Astrocyte of the cerebellum (primary cell): ENCODE measurements around the gene SLC12A9.
"Not testable (repeated sequence)": the region's sequence is repeated elsewhere in the genome, so short reads cannot be mapped to it uniquely, and the experiment has no call there.

Experiments
- DNase-seq: peaks from one replicate; pipeline ENCODE4 v3.0.0-alpha.2; 2011; ENCODE audit warnings: low read depth
- H3K4me3 ChIP-seq: 2 replicates; pipeline ENCODE4 v1.5.1; 2011; ENCODE audit warnings: mild to moderate bottlenecking, low read depth, low read length, moderate library complexity
- in situ Hi-C: cut with HindIII; loops from 2 replicates; pipeline ENCODE4 v1.10.0; 2017; ENCODE audit warnings: low sequenced_read_pairs
- TF ChIP-seq, protein P1 (sequence below): IDR thresholded peaks from 2 replicates; pipeline ENCODE4 v1.5.1; 2012; ENCODE audit warnings: low read length, low read depth, moderate library complexity, mild to moderate bottlenecking; ENCODE audit errors: missing control alignments

The SLC12A9 gene, protein sequence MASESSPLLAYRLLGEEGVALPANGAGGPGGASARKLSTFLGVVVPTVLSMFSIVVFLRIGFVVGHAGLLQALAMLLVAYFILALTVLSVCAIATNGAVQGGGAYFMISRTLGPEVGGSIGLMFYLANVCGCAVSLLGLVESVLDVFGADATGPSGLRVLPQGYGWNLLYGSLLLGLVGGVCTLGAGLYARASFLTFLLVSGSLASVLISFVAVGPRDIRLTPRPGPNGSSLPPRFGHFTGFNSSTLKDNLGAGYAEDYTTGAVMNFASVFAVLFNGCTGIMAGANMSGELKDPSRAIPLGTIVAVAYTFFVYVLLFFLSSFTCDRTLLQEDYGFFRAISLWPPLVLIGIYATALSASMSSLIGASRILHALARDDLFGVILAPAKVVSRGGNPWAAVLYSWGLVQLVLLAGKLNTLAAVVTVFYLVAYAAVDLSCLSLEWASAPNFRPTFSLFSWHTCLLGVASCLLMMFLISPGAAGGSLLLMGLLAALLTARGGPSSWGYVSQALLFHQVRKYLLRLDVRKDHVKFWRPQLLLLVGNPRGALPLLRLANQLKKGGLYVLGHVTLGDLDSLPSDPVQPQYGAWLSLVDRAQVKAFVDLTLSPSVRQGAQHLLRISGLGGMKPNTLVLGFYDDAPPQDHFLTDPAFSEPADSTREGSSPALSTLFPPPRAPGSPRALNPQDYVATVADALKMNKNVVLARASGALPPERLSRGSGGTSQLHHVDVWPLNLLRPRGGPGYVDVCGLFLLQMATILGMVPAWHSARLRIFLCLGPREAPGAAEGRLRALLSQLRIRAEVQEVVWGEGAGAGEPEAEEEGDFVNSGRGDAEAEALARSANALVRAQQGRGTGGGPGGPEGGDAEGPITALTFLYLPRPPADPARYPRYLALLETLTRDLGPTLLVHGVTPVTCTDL

DNA sequence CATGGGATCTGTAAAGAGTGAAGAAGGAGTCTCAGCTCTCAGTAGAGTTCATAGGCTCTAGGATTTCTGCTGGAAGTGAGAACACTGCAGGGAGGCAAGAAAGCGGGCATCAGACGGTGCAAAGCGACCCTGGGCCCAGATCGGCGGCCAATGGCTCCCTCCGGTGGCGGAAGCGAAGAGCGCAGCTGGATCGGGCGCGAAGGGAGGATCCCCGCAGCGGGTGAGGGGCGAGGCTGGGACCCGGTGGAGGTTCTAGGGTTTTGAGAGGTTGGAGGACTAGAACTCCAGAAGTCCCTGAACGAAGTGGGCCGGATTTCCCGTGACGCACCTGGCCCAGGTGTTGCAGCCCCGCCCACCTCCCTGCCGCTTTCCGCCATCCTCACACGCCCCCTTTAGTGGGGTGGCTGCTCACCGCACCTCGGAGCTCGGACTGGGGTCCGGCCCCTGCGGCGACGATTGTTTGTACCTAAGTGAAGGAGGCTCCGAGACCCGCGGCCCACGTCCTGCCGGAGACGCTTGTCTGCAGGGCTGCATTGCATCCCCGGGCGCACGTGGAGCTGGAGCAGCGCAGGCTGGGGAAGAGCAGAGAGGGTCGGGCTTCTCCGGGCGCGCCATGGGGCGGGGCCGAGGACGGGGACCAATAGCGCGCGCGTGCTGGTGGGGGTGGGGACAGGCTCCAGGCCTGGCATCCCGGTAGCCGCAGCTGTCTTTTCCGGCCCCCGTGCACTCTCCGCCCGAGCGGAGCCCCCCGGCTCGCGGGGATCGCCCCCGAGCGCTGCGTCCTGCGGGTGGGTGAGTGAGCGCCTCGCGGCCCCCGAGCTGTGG lies at the start of gene SLC12A9:
SLC12A9 (plus strand) TSS at position 666 of the 825 bp plus-strand sequence. CDS start 1,485 bp downstream, outside the sequence.
- TF ChIP-seq, protein P1, sequence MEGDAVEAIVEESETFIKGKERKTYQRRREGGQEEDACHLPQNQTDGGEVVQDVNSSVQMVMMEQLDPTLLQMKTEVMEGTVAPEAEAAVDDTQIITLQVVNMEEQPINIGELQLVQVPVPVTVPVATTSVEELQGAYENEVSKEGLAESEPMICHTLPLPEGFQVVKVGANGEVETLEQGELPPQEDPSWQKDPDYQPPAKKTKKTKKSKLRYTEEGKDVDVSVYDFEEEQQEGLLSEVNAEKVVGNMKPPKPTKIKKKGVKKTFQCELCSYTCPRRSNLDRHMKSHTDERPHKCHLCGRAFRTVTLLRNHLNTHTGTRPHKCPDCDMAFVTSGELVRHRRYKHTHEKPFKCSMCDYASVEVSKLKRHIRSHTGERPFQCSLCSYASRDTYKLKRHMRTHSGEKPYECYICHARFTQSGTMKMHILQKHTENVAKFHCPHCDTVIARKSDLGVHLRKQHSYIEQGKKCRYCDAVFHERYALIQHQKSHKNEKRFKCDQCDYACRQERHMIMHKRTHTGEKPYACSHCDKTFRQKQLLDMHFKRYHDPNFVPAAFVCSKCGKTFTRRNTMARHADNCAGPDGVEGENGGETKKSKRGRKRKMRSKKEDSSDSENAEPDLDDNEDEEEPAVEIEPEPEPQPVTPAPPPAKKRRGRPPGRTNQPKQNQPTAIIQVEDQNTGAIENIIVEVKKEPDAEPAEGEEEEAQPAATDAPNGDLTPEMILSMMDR, result peak; percentile 83
- peak; percentile 65 for DNase-seq
- in situ Hi-C loops, result no loop called here
- peak within 1 kb of the TSS; percentile 63 for H3K4me3 ChIP-seq

DNA sequence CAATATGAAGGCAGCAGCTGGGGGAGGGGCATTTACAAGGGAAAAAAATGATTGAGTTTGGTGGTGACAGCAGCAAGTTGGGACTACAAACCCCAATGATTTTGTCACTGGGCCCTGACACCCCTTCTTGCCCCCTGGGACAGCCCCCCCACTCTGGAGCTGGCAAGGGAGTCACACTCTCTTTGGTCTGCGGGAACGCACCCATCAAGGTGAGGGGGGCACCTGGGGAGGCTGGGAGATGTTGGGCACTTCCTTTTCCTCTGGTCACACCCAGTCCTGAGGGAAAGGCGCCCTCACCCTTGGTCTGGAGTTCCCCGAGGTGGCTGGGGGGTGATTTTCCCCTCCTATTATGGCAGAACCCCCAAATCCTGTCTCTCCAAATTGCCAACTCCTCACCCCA lies 49.6 kb upstream of the SLC12A9 start:
- H3K4me3 ChIP-seq, result no peak overlapping the region
- TF ChIP-seq, protein P1, result no peak
- in situ Hi-C loops, result no loop called here
- DNase-seq, result no peak

DNA sequence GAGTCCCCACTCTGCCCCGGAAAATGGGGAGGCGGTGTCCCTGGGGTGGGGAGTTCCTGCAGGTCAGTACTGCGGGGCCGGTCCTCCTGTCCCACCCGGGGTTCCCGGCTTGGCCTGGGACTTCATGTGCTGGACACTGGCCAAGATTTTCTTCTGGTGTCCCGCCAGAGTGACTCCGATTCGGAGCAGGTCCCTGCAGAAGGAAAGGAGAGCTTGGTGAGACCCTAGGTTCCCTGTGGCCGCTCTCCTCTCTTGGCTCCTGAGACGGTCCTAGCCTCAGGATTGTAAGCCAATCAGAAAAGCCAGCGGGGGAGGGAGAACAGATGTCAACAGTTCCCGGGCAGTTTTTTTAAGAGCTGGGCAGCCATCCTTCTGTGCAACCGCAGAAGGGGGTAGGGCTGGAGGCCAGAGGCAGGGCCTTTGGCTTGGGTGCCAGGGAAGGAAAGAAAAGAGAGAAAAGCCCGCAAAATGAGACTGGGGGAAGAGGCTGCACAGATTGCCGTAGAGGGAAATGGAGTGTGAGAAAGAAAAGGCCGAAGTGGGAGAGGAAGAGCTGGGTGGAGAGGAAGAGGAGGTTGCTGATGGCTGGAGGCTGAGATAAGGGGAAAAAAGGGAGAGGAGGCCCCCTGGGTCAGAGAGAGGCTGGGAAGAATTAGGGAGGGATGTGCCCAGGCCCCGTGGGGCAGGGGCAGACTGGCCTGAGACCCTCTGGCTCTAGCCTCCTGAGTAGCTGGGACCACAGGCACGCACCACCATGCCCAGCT lies 48.9 kb upstream of the SLC12A9 start:
- peak; percentile 84 for DNase-seq
- in situ Hi-C loops, result no loop called here
- TF ChIP-seq, protein P1, result no peak
- no peak overlapping the region for H3K4me3 ChIP-seq

DNA sequence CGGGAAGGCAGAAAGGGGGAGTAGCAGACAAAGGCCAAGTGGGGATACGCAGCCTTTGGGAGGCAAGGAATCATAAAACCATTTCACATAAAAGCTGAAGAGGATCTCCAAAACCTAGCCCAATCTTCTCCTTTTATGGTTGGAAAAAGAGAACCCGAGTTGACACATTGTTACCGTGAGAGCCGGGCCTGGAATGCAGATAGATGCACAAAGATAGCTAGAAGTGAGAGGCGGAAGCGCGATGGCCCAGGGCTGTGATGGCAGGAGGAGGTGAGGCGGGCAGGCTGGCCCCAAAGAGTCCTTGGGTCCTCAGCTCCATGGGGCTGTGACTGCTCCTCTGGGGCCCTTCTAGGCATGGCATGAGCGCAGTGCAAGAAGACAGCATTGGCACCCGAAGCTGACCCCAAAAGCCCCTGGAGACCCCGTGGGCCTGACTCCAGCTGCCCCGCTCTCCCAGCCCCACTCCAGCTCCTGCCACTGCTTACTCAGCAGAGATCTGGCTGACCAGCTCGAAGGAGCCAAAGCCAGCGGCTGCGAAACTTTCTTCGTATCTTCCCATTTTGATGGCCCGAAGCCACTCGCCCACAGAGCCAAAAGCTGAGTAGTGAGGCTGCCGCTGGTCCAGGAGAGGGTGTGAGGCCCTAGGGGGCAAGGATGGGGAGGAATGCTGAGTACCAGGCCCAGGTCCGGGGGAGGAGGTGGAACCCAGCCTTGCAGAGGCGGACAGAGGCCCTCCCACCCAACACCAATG lies 47.7 kb upstream of the SLC12A9 start:
- TF ChIP-seq, protein P1, result no peak
- DNase-seq, result no peak
- no peak overlapping the region for H3K4me3 ChIP-seq
- in situ Hi-C loops, result no loop called here

DNA sequence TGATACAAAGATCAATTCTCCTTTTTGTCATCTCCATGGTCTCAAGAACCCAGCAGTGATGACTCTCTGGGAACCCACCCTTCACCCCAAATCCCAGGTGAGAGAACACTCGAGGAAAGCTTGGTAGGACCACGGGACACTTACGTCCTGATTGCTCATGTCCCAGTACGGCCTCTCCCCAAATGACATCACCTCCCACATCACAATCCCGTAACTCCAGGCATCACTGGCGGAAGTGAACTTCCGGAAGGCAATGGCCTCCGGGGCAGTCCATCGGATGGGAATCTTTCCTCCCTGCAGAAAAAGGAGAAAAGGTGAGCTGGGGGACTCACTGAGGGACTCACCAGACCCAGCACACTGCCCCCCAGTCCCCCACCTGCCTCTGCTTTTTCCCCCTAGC lies 46.2 kb upstream of the SLC12A9 start:
- DNase-seq, result no peak
- TF ChIP-seq, protein P1, result no peak
- in situ Hi-C loops, result no loop called here
- no peak overlapping the region for H3K4me3 ChIP-seq

DNA sequence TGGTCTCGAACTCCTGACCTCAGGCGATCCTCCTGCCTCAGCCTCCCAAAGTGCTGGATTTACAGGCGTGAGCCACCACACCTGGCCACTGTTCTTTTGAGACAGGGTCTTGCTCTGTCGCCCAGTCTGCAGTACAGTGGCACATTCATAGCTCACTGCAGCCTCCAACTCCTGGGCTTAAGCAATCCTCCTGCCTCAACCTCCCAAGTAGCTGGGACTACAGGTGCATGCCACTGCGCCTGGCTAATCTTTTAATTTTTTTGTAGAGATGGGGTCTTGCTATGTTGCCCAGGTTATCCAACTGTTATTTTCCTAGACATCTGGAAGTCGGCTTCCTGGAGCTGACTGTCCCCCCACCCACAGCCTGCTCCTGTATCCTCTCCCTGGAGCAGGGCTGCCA lies 45.6 kb upstream of the SLC12A9 start:
- in situ Hi-C loops, H3K4me3 ChIP-seq, DNase-seq: not testable (repeated sequence)
